NCI-H2227 (cell line): ENCODE results near the gene OR56B1.
"Not testable (repeated sequence)": the region's sequence is repeated elsewhere in the genome, so short reads cannot be mapped to it uniquely, and the experiment has no call there.

Source experiments
- DNase-seq: peaks from one replicate; lab custom pipeline; 2025; ENCODE audit not compliant: unreplicated experiment; lab: John Stamatoyannopoulos, UW

The OR56B1 gene, protein sequence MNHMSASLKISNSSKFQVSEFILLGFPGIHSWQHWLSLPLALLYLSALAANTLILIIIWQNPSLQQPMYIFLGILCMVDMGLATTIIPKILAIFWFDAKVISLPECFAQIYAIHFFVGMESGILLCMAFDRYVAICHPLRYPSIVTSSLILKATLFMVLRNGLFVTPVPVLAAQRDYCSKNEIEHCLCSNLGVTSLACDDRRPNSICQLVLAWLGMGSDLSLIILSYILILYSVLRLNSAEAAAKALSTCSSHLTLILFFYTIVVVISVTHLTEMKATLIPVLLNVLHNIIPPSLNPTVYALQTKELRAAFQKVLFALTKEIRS

GRCh38 chr11:5736396-5736795, at the start of gene OR56B1:
Gene OR56B1 (plus strand): TSS chr11:5736448. CDS start chr11:5736517, 69 bp downstream.
- no peak for DNase-seq

DNA sequence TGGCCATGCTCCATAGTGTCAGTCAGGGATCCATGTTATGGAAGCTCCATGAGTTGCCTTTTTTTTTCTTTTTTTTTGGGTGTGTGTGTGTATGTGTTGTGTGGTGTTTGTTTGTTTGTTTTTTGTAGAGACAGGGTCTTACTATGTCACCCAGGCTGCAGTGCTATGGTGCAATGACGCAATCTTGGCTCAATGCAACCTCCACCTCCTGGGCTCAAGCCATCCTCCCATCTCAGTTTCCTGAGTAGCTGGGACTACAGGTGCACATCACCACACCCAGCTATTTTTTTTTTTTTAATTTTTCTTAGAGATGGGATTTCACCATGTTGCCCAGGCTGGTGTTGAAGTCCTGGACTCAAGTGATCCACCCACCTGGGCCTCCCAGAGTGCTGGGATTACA, 47.8 kb upstream of the OR56B1 start:
- DNase-seq, result no peak

- no peak for DNase-seq
Observed at GRCh38 chr11:5689551-5689983, 46.7 kb upstream of the OR56B1 start, which contains the start of gene TRIM22. Gene TRIM22 (plus strand): TSS chr11:5689790. CDS start chr11:5696233, 6,443 bp downstream.

DNA sequence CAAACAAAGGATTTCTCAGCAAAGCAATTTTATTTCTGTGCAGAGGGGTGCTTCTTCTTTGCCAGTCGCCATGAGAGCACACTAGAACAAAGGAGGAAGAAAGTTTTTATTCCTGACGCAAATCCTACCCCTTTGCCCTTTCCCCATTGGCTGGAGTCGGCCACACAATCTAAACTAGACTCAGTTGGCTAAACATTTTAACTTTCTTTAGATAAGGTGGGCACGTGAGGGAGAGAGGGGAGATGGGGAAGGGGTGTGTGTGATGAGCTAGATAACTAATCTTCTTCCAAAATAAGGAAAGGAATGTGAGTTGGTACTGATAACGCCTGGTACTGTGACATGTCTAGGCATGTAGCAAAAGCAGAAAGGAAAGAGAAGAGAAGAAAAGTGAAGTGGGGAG, 46.0 kb upstream of the OR56B1 start:
- no peak for DNase-seq

DNA sequence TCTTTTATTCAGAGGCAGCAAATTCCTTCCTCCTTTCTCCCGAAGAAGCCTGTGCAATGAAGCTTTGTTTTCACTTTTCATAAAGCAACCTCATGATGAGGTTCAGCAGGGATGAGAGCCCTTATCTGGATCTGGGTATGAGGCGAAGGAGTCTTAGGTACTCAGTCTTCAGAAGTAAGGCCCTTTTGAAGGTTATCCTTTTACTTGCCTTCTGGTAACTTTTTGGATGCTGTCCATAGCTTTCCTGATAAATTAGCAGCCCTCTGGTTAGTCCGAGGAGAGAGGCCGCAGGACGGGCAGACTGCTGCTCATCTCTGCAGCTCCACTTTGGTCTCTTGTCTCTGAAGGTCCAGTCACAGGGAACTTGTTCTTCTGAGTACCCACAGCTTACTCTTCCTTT, 45.5 kb upstream of the OR56B1 start:
- DNase-seq, result no peak

DNA sequence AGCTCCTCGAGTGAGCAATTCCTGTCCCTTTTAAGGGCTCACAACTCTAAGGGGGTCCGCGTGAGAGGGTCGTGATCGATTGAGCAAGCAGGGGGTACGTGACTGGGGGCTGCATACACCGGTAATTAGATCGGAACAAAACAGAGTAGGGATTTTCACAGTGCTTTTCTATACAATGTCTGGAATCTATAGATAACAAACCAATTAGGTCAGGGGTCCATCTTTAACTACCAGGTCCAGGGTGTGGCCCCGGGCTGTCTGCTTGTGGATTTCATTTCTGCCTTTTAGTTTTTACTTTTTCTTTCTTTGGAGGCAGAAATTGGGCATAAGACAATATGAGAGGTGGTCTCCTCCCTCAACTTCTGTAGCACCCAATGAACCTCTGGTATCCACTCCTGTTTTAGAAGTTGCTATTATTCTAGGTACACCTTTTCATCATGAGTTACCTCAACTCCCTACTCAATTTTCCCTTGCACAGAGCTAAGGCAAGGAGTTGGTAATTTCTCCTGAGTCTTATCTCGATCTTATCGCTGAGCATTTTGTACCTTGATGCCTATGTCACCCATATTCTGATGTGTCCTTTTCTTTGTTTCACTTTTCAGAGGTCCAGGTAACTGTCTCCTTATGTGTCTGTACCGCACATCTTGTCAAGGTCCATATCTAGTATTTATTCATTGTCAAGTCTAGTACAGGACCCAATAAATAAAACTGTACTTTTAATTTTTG, 44.8 kb upstream of the OR56B1 start:
- DNase-seq, result not testable (repeated sequence)

- DNase-seq, result no peak
Observed at GRCh38 chr11:5691964-5692361, 44.3 kb upstream of the OR56B1 start.

- no peak for DNase-seq
Observed at GRCh38 chr11:5694642-5695041, 41.6 kb upstream of the OR56B1 start.

GRCh38 chr11:5695580-5695979, 40.7 kb upstream of the OR56B1 start:
- no peak for DNase-seq

GRCh38 chr11:5696210-5696609, 40.0 kb upstream of the OR56B1 start:
- DNase-seq, result no peak

DNA sequence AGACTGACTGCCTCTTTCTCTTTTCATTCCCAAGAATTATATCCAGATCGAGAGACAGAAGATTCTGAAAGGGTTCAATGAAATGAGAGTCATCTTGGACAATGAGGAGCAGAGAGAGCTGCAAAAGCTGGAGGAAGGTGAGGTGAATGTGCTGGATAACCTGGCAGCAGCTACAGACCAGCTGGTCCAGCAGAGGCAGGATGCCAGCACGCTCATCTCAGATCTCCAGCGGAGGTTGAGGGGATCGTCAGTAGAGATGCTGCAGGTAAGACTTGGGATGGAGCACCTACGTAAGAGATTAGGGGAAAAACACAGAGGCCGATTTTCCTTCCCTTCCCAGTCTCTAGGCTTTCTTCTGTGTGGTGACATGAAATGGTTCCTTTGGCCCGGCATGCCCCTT, 38.0 kb upstream of the OR56B1 start:
- no peak for DNase-seq

DNA sequence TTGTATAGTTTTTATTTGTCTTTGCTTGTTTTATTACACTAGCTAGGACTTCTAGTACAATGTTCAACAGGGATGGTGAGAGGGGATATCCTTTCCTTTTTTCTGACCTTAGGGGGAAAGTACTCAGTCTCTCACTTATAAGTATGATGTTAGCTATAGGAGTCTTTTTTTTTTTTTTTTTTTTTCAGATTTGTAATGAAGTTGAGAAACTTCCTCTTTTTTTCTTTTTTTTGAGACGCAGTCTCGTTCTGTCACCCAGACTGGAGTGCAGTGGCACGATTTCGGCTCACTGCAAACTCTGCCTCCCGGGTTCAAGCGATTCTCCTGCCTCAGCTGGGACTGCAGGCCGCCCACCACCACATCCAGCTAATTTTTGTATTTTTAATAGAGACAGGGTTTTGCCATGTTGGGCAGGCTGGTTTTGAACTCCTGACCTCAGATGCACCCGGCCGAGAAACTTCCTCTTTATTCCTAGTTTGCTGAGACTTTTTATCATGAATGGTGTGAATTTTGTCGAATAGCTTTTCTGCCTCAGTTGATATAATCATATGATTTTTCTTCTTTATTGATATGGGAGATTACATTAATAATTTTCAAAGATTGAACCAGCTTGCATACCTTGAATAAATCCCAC, 35.7 kb upstream of the OR56B1 start:
- no peak for DNase-seq

DNA sequence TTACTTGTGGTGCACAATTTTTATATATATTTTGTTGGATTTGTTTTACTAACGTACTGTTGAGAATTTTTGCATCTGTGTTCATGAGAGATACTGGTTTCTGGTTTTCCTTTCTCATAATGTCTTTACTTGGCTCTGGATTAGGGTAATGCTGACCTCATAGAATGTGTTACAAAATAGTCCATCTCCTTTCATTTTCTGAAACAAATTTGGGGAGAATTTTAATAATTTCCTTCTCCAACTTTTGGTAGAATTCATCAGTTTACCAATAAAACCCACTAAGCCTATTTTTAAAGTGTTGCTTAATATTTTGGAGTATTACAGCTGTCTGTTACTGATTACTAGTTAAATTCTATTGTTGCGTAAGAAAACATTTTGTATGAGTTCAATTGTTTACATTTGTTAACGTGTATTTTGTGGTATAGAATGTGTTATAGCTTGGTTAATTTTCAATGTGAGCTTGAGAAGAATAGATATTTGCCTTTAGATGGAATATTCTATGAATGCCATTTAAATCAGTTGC, 35.1 kb upstream of the OR56B1 start:
- DNase-seq, result no peak

DNA sequence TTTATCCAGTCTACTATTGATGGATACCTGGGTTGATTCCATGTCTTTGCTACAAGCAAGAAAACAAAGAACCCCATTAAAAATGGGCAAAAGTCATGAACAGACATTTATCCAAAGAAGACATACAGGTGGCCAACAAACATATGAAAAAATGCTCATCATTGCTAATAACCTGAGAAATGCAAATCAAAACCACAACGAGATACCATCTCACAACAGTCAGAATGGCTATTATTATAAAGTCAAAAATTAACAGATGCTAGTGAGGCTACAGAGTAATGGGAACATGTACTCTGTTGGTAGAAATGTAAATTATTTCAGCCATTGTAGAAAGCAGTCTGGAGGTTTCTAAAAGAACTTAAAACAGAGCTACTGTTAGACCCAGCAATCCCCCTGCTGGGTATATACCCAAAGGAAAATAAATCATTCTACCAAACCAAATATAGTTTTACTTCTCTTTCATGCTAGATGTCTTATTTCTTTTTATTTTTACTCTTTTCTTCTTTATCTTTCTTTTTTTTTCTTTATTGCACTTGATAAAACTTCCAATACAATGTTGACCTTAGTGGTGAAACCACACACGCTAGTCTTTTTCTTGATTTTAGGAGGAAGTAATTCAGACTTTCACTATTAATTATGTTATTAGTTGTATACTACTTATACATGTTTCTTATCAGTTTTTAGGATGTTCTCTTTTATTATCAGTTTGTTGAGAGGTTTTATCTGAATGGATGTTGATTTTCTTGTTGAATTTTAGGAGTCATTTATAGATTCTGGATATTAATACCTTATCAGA, 32.3 kb upstream of the OR56B1 start:
- no peak for DNase-seq

- DNase-seq, result no peak
Observed at GRCh38 chr11:5705688-5706087, 30.6 kb upstream of the OR56B1 start.

DNA sequence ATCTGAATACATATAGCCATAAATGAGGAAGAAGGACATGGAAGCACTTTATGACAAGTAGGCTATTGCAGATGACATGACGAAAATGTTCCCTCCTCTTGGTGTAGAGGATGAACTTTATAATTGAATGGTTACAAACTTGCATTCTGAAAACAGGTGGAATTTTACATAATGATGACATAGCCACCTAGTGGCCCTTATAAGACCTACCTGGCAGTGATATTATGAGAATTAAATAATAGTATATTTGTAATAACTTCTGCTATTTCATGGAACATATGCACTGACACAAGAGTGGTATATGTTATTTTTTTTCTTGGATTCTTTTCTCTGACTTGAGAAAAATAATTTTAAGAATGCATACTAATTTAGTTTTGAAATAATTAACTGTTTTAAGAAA, 23.7 kb upstream of the OR56B1 start:
- no peak for DNase-seq

DNA sequence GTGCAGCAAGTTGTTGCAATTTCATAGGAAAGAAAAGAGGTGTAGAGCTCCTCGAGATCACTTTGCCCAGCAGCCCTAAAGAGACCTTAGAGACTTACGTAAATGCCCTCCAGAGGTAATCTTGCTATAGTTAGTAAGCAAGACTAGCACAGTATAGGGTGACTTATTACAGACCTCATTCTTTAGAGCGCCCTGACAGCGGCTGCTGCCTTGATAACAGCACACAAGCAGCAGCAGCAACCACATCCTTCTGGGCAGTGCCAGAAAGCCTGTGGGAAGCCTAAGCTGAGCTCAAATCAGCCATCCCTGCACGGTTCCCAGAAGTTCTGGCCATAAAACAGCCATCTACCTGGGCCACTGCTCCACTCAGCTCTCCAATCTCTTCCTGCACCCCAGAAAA, 22.6 kb upstream of the OR56B1 start:
- DNase-seq, result no peak

DNA sequence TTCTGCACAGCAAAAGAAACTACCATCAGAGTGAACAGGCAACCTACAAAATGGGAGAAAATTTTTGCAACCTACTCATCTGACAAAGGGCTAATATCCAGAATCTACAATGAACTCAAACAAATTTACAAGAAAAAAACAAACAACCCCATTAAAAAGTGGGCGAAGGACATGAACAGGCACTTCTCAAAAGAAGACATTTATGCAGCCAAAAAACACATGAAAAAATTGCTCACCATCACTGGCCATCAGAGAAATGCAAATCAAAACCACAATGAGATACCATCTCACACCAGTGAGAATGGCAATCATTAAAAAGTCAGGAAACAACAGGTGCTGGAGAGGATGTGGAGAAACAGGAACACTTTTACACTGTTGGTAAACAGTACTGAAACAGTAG, 19.7 kb upstream of the OR56B1 start:
- not testable (repeated sequence) for DNase-seq

DNA sequence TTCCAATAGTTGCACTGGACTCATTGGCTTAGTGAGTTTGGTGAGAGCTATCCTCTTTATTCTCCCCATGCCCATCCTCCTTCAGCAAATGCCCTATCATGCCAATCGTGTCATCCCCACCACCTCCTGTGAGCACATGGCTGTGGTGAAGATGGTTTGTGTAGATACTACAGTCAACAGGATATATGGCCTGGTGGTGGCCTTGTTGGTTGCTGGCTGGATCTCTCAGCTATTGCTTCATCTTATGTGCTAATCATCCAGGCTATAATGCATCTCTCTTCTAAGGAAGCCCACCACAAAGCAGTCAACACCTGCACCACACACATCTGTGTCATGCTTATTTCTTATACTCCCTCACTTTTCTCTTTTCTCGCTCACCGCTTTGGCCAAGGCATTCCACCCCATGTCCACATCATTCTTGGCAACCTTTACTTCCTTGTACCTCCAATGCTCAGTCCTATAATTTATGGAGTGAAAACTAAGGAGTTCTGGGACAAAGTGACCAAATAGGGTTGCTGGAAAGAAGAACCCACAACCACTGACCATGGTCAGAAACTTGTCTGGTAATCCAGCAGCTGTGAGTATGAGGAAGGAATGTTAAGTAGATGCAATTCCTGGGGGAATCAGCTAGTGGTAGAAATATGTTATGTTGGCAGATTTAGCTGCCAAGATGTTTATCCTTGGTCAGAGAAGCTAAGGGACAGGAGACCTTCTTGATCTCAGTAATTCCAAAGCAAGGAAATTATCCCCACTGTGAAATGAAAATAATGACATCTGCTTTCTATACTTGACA, 16.3 kb upstream of the OR56B1 start:
- no peak for DNase-seq

DNA sequence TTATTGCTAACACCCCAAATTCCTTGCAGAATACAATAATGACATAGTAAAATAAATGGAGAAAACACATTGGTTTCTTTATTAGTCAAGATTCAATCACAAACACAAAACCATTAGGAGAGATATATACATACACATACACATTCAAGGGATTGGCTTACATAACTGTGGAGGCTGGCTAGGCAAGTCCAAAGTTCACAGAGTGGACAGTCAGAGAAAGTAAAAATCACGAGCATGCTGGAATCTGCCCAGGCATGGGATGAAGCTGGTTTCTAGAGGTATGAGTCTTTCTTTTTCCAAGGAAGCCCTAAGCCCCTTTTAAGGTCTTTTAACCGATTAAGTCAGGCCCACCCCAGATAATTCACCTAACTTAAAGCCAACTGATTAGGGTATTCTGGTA, 13.6 kb upstream of the OR56B1 start:
- DNase-seq, result no peak
